Measurements from ENCODE around the gene FAM228B. TPM values are rescaled to one million over a fixed set of nuclear protein-coding genes. Genes with fewer than 3 reads are reported as not detected.

Gene FAM228B
- polyA plus RNA-seq, 1 donor (not counting 4 experiments of a cell fraction or from before 2014, with no cell fraction given): 2.0 TPM

GRCh38 chr2:24163186-24163585 is 39.9 kb downstream of the FAM228B start:
- H3K4me1 ChIP-seq (ENCODE audit: control insufficient read depth, extremely low read depth, insufficient read depth, low read length): no peaks in the 10 kb centered on the region
- H3K36me3 ChIP-seq (ENCODE audit: control insufficient read depth in 2 of 2, extremely low read depth in 1 of 2, insufficient read depth in 2 of 2, low read length in 2 of 2): no peaks in the 10 kb centered on the region
- no peaks in the 10 kb centered on the region for H3K27me3 ChIP-seq (ENCODE audit: control insufficient read depth, extremely low read depth, insufficient read depth, low read length)
- no peaks in the 10 kb centered on the region for H3K9me1 ChIP-seq (ENCODE audit: control insufficient read depth, extremely low read depth, insufficient read depth, low read length)
- no peak overlapping the region for H3K4me3 ChIP-seq (ENCODE audit: control insufficient read depth in 2 of 3, extremely low read depth in 1 of 3, insufficient read depth in 2 of 3, low read depth in 1 of 3, low read length in 3 of 3)
- DNase-seq (ENCODE audit: low read depth, low spot score) (no peak), FAIRE-seq (no peak)
- no peaks in the 10 kb centered on the region for H4K20me1 ChIP-seq (ENCODE audit: control insufficient read depth, extremely low read depth, insufficient read depth, low read length)
- H2AFZ ChIP-seq (ENCODE audit: control insufficient read depth, low read length): no peak overlapping the region
- no peak overlapping the region for H3K4me2 ChIP-seq (ENCODE audit: control insufficient read depth, extremely low read depth, insufficient read depth, low read depth, low read length)
- dilution Hi-C loops (cut with MboI; ENCODE audit: extremely low pct_ligation_motif_present, low sequenced_read_pairs): no loop called here
- H3K79me2 ChIP-seq (ENCODE audit: control insufficient read depth, insufficient read depth, low read length): no peaks in the 10 kb centered on the region
- no peaks in the 10 kb centered on the region for H3K9me3 ChIP-seq (ENCODE audit: control insufficient read depth, low read depth, low read length)
- no peak overlapping the region for H3K9ac ChIP-seq (ENCODE audit: control insufficient read depth, extremely low read depth, insufficient read depth, low read length)
- no peak for TF ChIP-seq EZH2 (IDR thresholded peaks at IDR 0.05; ENCODE audit: low read length)
- no peak for TF ChIP-seq CTCF (optimal IDR thresholded peaks at IDR 0.05 in 1 of 3, IDR thresholded peaks at IDR 0.05 in 1 of 3, conservative IDR thresholded peaks at IDR 0.05 in 1 of 3; ENCODE audit: extremely low read depth in 1 of 3, insufficient read depth in 2 of 3, low read length in 3 of 3)
- H3K27ac ChIP-seq (ENCODE audit: control insufficient read depth, insufficient read depth, low read length): no peak overlapping the region

GRCh38 chr2:24163601-24164000 is 40.3 kb downstream of the FAM228B start:
- dilution Hi-C loops (cut with MboI; ENCODE audit: extremely low pct_ligation_motif_present, low sequenced_read_pairs): no loop called here
- Histone ChIP-seq H3K9me1 (ENCODE audit: control insufficient read depth, extremely low read depth, insufficient read depth, low read length) (no peaks in the 10 kb centered on the region), H3K36me3 (ENCODE audit: control insufficient read depth in 2 of 2, extremely low read depth in 1 of 2, insufficient read depth in 2 of 2, low read length in 2 of 2) (no peaks in the 10 kb centered on the region), H3K9me3 (ENCODE audit: control insufficient read depth, low read depth, low read length) (no peaks in the 10 kb centered on the region), H3K4me2 (ENCODE audit: control insufficient read depth, extremely low read depth, insufficient read depth, low read depth, low read length) (no peak overlapping the region), H3K27me3 (ENCODE audit: control insufficient read depth, extremely low read depth, insufficient read depth, low read length) (no peaks in the 10 kb centered on the region), H3K9ac (ENCODE audit: control insufficient read depth, extremely low read depth, insufficient read depth, low read length) (no peak overlapping the region), H2AFZ (ENCODE audit: control insufficient read depth, low read length) (no peak overlapping the region), H3K79me2 (ENCODE audit: control insufficient read depth, insufficient read depth, low read length) (no peaks in the 10 kb centered on the region), H3K4me1 (ENCODE audit: control insufficient read depth, extremely low read depth, insufficient read depth, low read length) (no peaks in the 10 kb centered on the region), H3K27ac (ENCODE audit: control insufficient read depth, insufficient read depth, low read length) (no peak overlapping the region), H3K4me3 (ENCODE audit: control insufficient read depth in 2 of 3, extremely low read depth in 1 of 3, insufficient read depth in 2 of 3, low read depth in 1 of 3, low read length in 3 of 3) (no peak overlapping the region), H4K20me1 (ENCODE audit: control insufficient read depth, extremely low read depth, insufficient read depth, low read length) (no peaks in the 10 kb centered on the region)
- FAIRE-seq: no peak
- TF ChIP-seq EZH2 (IDR thresholded peaks at IDR 0.05; ENCODE audit: low read length) (no peak), CTCF (optimal IDR thresholded peaks at IDR 0.05 in 1 of 3, IDR thresholded peaks at IDR 0.05 in 1 of 3, conservative IDR thresholded peaks at IDR 0.05 in 1 of 3; ENCODE audit: extremely low read depth in 1 of 3, insufficient read depth in 2 of 3, low read length in 3 of 3) (no peak)
- DNase-seq (ENCODE audit: low read depth, low spot score): no peak

All from keratinocyte (primary cell).